Esophagus muscularis mucosa (tissue), 4 donors: ENCODE results near the gene TMCC1. TPM values are rescaled to one million over a fixed set of nuclear protein-coding genes. Genes with fewer than 3 reads are reported as not detected.

ENCODE experiments used
- DNase-seq: peaks from one replicate; pipeline ENCODE4 v3.0.0-alpha.2; 2017; ENCODE audit errors: extremely low spot score
- H3K27ac ChIP-seq, 4 donors: fragments of 200-600 bp; sonication (generic); replicated peaks in 1 of 4; 1 replicate in 3 of 4; 2 replicates in 1 of 4; pipeline ENCODE4 v1.5.1; 2016 to 2019; ENCODE audit warnings: mild to moderate bottlenecking in 1 of 4
- H3K27me3 ChIP-seq, 4 donors: fragments of 200-600 bp; sonication (generic); one replicate each; pipeline versions ENCODE4 v1.5.1 to v1.6.0; 2016 to 2019
- H3K36me3 ChIP-seq, 4 donors: fragments of 200-600 bp; sonication (generic); one replicate each; pipeline ENCODE4 v1.5.1; 2016 to 2019
- H3K4me1 ChIP-seq, 4 donors: fragments of 200-600 bp; sonication (generic); one replicate each; pipeline ENCODE4 v1.5.1; 2016 to 2019
- H3K4me3 ChIP-seq, 4 donors: fragments of 200-600 bp; sonication (generic); 1 replicate in 2 of 4; 2 replicates in 2 of 4; pipeline ENCODE4 v1.5.1; 2016 to 2019; ENCODE audit warnings: mild to moderate bottlenecking in 4 of 4, moderate library complexity in 1 of 4
- H3K9me3 ChIP-seq, 4 donors: fragments of 200-600 bp; sonication (generic); 1 replicate in 3 of 4; 2 replicates in 1 of 4; pipeline ENCODE4 v1.5.1; 2016 to 2019
- EP300 ChIP-seq: sonication (generic); formaldehyde crosslinking; IDR thresholded peaks from one replicate; pipeline ENCODE4 v1.6.1; 2017; ENCODE audit warnings: antibody characterized with exemption
- POLR2A ChIP-seq: fragments of 450-650 bp; IDR thresholded peaks from one replicate; pipeline ENCODE4 v1.6.1; 2017; ENCODE audit warnings: antibody characterized with exemption, moderate library complexity, mild to moderate bottlenecking, low read depth
- POLR2AphosphoS5 ChIP-seq, 2 donors: sonication (generic); formaldehyde crosslinking; IDR thresholded peaks; one replicate each; pipeline ENCODE4 v1.6.1; 2017; ENCODE audit warnings: antibody characterized with exemption in 2 of 2
- WGBS: methylation state at CpG from one replicate; pipeline ENCODE4 v1.1.5; 2018; 5-methylcytosine and 5-hydroxymethylcytosine counted together
- intact Hi-C: fragments of 100-400 bp; cut with DNase I; formaldehyde crosslinking; loops from one replicate; pipeline ENCODE4 v1.15.1; 2023
- small RNA-seq, 3 donors: library from RNA; depleted of rRNA; stranded (forward); fragments of <200 nt; gene quantifications; one replicate each; pipeline ENCODE3, GENCODE V24; 2016
- total RNA-seq, 4 donors: library from RNA; depleted of rRNA; stranded (reverse); fragments of >200 nt; gene quantifications; one replicate each; pipeline versions ENCODE4 v1.1.0 to v1.2.1, GENCODE V29; 2016
- TF ChIP-seq, protein P1 (sequence below), 3 experiments: fragments of 200-600 bp in 2 of 3; fragments of 450-650 bp in 1 of 3; sonication (generic) in 2 of 3; IDR thresholded peaks; one replicate each; pipeline ENCODE4 v1.5.1; 2017 to 2019; ENCODE audit warnings: antibody characterized with exemption in 3 of 3, mild to moderate bottlenecking in 2 of 3, moderate library complexity in 1 of 3

Gene TMCC1
- total RNA-seq, 4 donors from 2014 or later = 24.5 to 36.2 (median 28.9) TPM

- 60% methylated on average over 1 of the region's 5 CpGs for WGBS
- peak overlapping the region; percentile 76 to 83 (median 80) for H3K27ac ChIP-seq
- no peak for DNase-seq
- H3K27me3 ChIP-seq = peaks cover 0 to 3% (median under 1%) of the 10 kb centered on the region in 4 donors
- intact Hi-C loops = loop anchor here (5.0 kb wide), 1 partner anchor 107 kb away; no protein-coding TSS in a partner anchor
- peaks cover 72 to 100% (median 99%) of the 10 kb centered on the region in 4 donors for H3K4me1 ChIP-seq
- peaks cover 0 to 16% (median 0%) of the 10 kb centered on the region in 4 donors for H3K36me3 ChIP-seq
- TF ChIP-seq EP300 (no peak), POLR2A (no peak), POLR2AphosphoS5 (IDR thresholded peaks at IDR 0.05) (peak; percentile 26 to 41)
- TF ChIP-seq, protein P1, sequence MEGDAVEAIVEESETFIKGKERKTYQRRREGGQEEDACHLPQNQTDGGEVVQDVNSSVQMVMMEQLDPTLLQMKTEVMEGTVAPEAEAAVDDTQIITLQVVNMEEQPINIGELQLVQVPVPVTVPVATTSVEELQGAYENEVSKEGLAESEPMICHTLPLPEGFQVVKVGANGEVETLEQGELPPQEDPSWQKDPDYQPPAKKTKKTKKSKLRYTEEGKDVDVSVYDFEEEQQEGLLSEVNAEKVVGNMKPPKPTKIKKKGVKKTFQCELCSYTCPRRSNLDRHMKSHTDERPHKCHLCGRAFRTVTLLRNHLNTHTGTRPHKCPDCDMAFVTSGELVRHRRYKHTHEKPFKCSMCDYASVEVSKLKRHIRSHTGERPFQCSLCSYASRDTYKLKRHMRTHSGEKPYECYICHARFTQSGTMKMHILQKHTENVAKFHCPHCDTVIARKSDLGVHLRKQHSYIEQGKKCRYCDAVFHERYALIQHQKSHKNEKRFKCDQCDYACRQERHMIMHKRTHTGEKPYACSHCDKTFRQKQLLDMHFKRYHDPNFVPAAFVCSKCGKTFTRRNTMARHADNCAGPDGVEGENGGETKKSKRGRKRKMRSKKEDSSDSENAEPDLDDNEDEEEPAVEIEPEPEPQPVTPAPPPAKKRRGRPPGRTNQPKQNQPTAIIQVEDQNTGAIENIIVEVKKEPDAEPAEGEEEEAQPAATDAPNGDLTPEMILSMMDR (IDR thresholded peaks at IDR 0.05) = no peak
- H3K9me3 ChIP-seq = no peaks in the 10 kb centered on the region
- no peak overlapping the region for H3K4me3 ChIP-seq
Observed at GRCh38 chr3:129599607-129600006, 293.9 kb downstream of the TMCC1 start.

- no peak for TF ChIP-seq POLR2A
- TF ChIP-seq, protein P1 (IDR thresholded peaks at IDR 0.05) = no peak
- no peak for TF ChIP-seq EP300
- no peak for TF ChIP-seq POLR2AphosphoS5 (IDR thresholded peaks at IDR 0.05)
- Histone ChIP-seq H3K4me1 (peaks cover 77 to 100% (median 99%) of the 10 kb centered on the region in 4 donors), H3K9me3 (no peaks in the 10 kb centered on the region), H3K4me3 (no peak overlapping the region), H3K27ac (peak overlapping the region; percentile 76 to 83 (median 80)), H3K27me3 (no peaks in the 10 kb centered on the region), H3K36me3 (peaks cover 0 to 16% (median 0%) of the 10 kb centered on the region in 4 donors)
- 88% methylated on average over 18 of the region's 19 CpGs for WGBS
- intact Hi-C loops = no loop called here
- no peak for DNase-seq
Observed at GRCh38 chr3:129599073-129599472, 294.4 kb downstream of the TMCC1 start.

DNA sequence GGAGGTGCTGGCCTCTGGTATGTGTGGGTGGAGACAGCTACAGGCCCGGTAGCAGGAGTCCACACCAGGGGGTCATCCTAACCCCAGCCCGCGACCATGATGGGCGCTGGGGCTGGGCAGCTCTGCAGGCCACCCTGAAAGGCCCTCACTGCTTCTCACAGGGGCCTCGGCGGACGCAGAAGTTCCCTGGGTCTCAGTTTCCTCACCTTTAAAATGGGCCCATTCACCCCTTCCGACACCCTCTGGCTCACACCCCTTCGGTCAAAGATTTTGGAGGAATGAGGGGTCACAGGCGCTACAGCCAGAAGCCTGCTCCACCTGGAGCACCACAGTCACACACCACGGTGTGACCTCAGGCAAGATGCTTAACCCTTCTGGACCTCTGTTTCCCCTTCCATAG is 295.0 kb downstream of the TMCC1 start:
- Histone ChIP-seq H3K9me3 (no peaks in the 10 kb centered on the region), H3K4me1 (peaks cover 83 to 100% (median 99%) of the 10 kb centered on the region in 4 donors), H3K27me3 (no peaks in the 10 kb centered on the region), H3K27ac (peak overlapping the region; percentile 76 to 83 (median 80)), H3K4me3 (no peak overlapping the region), H3K36me3 (peaks cover 0 to 16% (median 0%) of the 10 kb centered on the region in 4 donors)
- intact Hi-C loops = no loop called here
- DNase-seq = no peak
- TF ChIP-seq EP300 (no peak), POLR2AphosphoS5 (IDR thresholded peaks at IDR 0.05) (no peak), POLR2A (no peak)
- TF ChIP-seq, protein P1 (IDR thresholded peaks at IDR 0.05) = no peak
- WGBS = 82% methylated on average over 10 of the region's 11 CpGs

DNA sequence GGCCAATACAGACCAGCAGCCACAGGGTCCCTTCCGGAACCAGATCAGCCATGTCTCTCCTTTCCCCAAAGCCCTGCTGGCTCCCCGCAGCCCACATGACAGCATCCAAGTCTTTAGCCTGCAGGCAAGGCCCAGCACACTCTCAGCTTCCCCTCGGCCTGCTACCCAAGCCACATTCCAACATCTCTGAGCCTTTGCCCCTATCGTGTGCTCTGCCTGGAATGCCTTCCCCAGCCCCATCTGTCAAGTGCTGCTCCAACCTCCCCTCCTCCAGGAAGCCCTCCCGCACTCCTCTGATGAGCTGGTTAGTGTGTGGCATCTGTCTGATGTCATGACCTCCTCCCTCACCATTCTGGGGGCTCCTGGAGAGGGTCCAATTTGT is 295.5 kb downstream of the TMCC1 start:
- H3K9me3 ChIP-seq = no peaks in the 10 kb centered on the region
- H3K27ac ChIP-seq = peak overlapping the region; percentile 76 to 83 (median 80)
- no peaks in the 10 kb centered on the region for H3K27me3 ChIP-seq
- TF ChIP-seq EP300 = no peak
- TF ChIP-seq POLR2AphosphoS5 (IDR thresholded peaks at IDR 0.05) = no peak
- TF ChIP-seq, protein P1 (IDR thresholded peaks at IDR 0.05) = no peak
- no peak for TF ChIP-seq POLR2A
- H3K4me3 ChIP-seq = peak overlapping the region; percentile 5 to 47 (median 22)
- peaks cover 87 to 100% (median 99%) of the 10 kb centered on the region in 4 donors for H3K4me1 ChIP-seq
- H3K36me3 ChIP-seq = peaks cover 0 to 16% (median 0%) of the 10 kb centered on the region in 4 donors
- intact Hi-C loops = no loop called here
- whole genome bisulfite sequencing = 69% methylated on average over 5 of the region's 5 CpGs
- DNase-seq = no peak

Small RNA genes within 50 kb of the gene (small RNA-seq; reads per million reads assigned to genes)
- 0 reads per million in 3 donors for gene RF00026
- gene RNY3P13 = 0 reads per million in 3 donors

Other genes with a start within 250 kb of the TMCC1 start
- gene TRH, start 81.0 kb upstream of the TMCC1 start, total RNA-seq = under 1 TPM in 1 of 4 donors, not detected in 3; 0.33 TPM
- 1 to 10 TPM in 1 of 4 donors, not detected in 3; 1.3 TPM for gene ALG1L2, start 188.1 kb upstream of the TMCC1 start, total RNA-seq